ENCODE results near the gene MRE11. TPM values are rescaled to one million over a fixed set of nuclear protein-coding genes. Genes with fewer than 3 reads are reported as not detected.
"Not testable (repeated sequence)": the region's sequence is repeated elsewhere in the genome, so short reads cannot be mapped to it uniquely, and the experiment has no call there.

MRE11 gene
- total RNA-seq, 2 experiments from 2014 or later, result 38.3 to 42.0 TPM

- H3K27me3 Mint-ChIP-seq, result peaks cover 4% of the 10 kb centered on the region
- ChIA-PET CTCF (interaction anchor here (0.7 to 1.7 kb wide), 6 partner anchors 7 to 617 kb away, joined by 3 to 5 read pairs (median 3); no protein-coding TSS in a partner anchor), POLR2A (interaction anchor here (0.6 to 1.0 kb wide), 3 partner anchors 32 to 770 kb away, joined by 3 read pairs; no protein-coding TSS in a partner anchor)
- H3K36me3 Mint-ChIP-seq (ENCODE audit: low read depth), result no peaks in the 10 kb centered on the region
- peak within 1 kb of the TSS; percentile 65 for H3K4me3 Mint-ChIP-seq
- H3K4me1 Mint-ChIP-seq (ENCODE audit: low read depth), result peaks cover 16% of the 10 kb centered on the region
- intact Hi-C loops (cut with micrococcal nuclease), result loop anchor here (10.0 kb wide), 1 partner anchor 253 kb away; the partner anchor contains the start of gene AMOTL1
- H3K27ac Mint-ChIP-seq, result no peak within 1 kb of the TSS
- H3K9me3 Mint-ChIP-seq, result no peaks in the 10 kb centered on the region
- ATAC-seq (peak; percentile 89), DNase-seq (peak; percentile 68)
- no peak for TF ChIP-seq CTCF (IDR thresholded peaks at IDR 0.05)
Observed at GRCh38 chr11:94511932-94512781, 18.5 kb upstream of the MRE11 start, which contains the start of gene C11orf97. Gene C11orf97 (plus strand): TSS chr11:94512461. CDS start chr11:94512529, 68 bp downstream.

GRCh38 chr11:94507485-94507884, 13.8 kb upstream of the MRE11 start:
- TF ChIP-seq CTCF (IDR thresholded peaks at IDR 0.05), result no peak
- intact Hi-C loops (cut with micrococcal nuclease), result loop anchor here (10.0 kb wide), 3 partner anchors 183 to 613 kb away; no protein-coding TSS in a partner anchor
- Mint-ChIP-seq H3K4me3 (no peak overlapping the region), H3K27me3 (peaks cover 4% of the 10 kb centered on the region), H3K9me3 (no peaks in the 10 kb centered on the region), H3K36me3 (ENCODE audit: low read depth) (no peaks in the 10 kb centered on the region), H3K27ac (no peak overlapping the region), H3K4me1 (ENCODE audit: low read depth) (peaks cover 10% of the 10 kb centered on the region)
- POLR2A ChIA-PET, result no interaction called here
- DNase-seq (no peak), ATAC-seq (no peak)
- CTCF ChIA-PET, result interaction anchor here (1.0 kb wide), 1 partner anchor 9 kb away, joined by 4 read pairs; no protein-coding TSS in a partner anchor

GRCh38 chr11:94506513-94506912, 12.9 kb upstream of the MRE11 start:
- POLR2A ChIA-PET; H3K4me1 Mint-ChIP-seq (ENCODE audit: low read depth); CTCF ChIA-PET; H3K4me3 Mint-ChIP-seq; H3K27me3 Mint-ChIP-seq; H3K27ac Mint-ChIP-seq; H3K36me3 Mint-ChIP-seq (ENCODE audit: low read depth); DNase-seq; H3K9me3 Mint-ChIP-seq; ATAC-seq: not testable (repeated sequence)
- intact Hi-C loops (cut with micrococcal nuclease), result loop anchor here (10.0 kb wide), 3 partner anchors 182 to 612 kb away; no protein-coding TSS in a partner anchor

GRCh38 chr11:94504689-94505293, 11.1 kb upstream of the MRE11 start:
- no peaks in the 10 kb centered on the region for H3K9me3 Mint-ChIP-seq
- DNase-seq (no peak), ATAC-seq (peak; percentile 66)
- CTCF ChIA-PET, result interaction anchor here (0.7 to 1.5 kb wide), 19 partner anchors 8 to 710 kb away, joined by 3 to 9 read pairs (median 4); partner anchors contain the start of genes ANKRD49, C11orf97, MRE11 and PANX1
- POLR2A ChIA-PET, result no interaction called here
- H3K27me3 Mint-ChIP-seq, result no peaks in the 10 kb centered on the region
- peak; percentile 69 for TF ChIP-seq CTCF (IDR thresholded peaks at IDR 0.05)
- H3K4me3 Mint-ChIP-seq, result no peak overlapping the region
- H3K27ac Mint-ChIP-seq, result no peak overlapping the region
- intact Hi-C loops (cut with micrococcal nuclease), result loop anchor here (10.0 kb wide), 3 partner anchors 180 to 610 kb away; no protein-coding TSS in a partner anchor
- H3K36me3 Mint-ChIP-seq (ENCODE audit: low read depth), result no peaks in the 10 kb centered on the region
- H3K4me1 Mint-ChIP-seq (ENCODE audit: low read depth), result no peaks in the 10 kb centered on the region

GRCh38 chr11:94501522-94501921, 7.9 kb upstream of the MRE11 start:
- H3K4me3 Mint-ChIP-seq, result no peak overlapping the region
- H3K27me3 Mint-ChIP-seq, result no peaks in the 10 kb centered on the region
- TF ChIP-seq CTCF (IDR thresholded peaks at IDR 0.05), result no peak
- DNase-seq (no peak), ATAC-seq (no peak)
- ChIA-PET POLR2A (interaction anchor here (0.6 kb wide), 1 partner anchor 472 kb away, joined by 3 read pairs; the partner anchor contains the start of genes CWC15 and KDM4D), CTCF (interaction anchor here (1.0 to 1.4 kb wide), 4 partner anchors 18 to 606 kb away, joined by 3 to 7 read pairs (median 4); no protein-coding TSS in a partner anchor)
- peaks cover 12% of the 10 kb centered on the region for H3K36me3 Mint-ChIP-seq (ENCODE audit: low read depth)
- intact Hi-C loops (cut with micrococcal nuclease), result loop anchor here (10.0 kb wide), 3 partner anchors 177 to 607 kb away; no protein-coding TSS in a partner anchor
- no peaks in the 10 kb centered on the region for H3K9me3 Mint-ChIP-seq
- peaks cover 4% of the 10 kb centered on the region for H3K4me1 Mint-ChIP-seq (ENCODE audit: low read depth)
- H3K27ac Mint-ChIP-seq, result no peak overlapping the region
